HG03469 (cell line): ENCODE results near the gene CACNG4.

ENCODE experiments used
- ATAC-seq: cut with Tn5 transposase; IDR thresholded peaks from one replicate; pipeline ENCODE4 v1.9.1; 2021; ENCODE audit warnings: mild to moderate bottlenecking, moderate library complexity, moderate number of reproducible peaks; ENCODE audit not compliant: unreplicated experiment

The CACNG4 gene

DNA sequence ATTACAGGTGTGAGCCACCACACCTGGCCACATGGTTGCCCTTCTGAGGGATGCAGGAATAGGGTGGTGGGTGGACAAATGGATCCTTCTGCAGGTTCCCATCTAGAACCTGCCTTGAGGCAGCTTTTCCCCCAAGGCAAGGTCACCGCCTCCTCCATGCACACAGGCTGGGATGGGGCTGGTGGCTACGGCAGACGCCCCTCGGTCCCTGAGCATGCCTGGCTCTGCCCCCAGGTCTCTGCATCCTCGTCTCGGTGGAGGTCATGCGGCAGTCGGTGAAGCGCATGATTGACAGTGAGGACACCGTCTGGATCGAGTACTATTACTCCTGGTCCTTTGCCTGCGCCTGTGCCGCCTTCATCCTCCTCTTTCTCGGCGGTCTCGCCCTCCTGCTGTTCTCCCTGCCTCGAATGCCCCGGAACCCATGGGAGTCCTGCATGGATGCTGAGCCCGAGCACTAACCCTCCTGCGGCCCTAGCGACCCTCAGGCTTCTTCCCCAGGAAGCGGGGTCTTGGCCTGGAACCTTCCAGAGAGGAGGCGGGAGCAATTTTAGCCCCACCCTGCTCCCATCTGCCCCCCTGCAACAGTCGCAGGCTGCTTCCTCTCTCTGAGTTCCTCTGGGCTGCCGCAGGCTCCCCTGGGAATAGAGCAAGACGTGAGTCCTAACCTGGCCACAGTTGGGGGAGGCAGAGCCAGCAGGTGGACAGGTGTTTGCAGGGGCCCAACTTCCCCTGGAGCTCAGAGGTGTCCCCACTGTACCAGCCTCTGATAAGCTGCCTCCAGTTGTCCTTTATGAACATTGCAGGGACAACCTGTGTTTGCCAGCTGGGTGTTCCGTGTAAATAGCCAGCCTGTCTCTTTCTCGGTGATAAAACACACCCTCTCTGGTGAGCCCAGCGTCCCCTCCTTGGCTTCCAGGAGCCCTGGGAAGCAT lies 91.6 kb downstream of the CACNG4 start:
- no peak for ATAC-seq

DNA sequence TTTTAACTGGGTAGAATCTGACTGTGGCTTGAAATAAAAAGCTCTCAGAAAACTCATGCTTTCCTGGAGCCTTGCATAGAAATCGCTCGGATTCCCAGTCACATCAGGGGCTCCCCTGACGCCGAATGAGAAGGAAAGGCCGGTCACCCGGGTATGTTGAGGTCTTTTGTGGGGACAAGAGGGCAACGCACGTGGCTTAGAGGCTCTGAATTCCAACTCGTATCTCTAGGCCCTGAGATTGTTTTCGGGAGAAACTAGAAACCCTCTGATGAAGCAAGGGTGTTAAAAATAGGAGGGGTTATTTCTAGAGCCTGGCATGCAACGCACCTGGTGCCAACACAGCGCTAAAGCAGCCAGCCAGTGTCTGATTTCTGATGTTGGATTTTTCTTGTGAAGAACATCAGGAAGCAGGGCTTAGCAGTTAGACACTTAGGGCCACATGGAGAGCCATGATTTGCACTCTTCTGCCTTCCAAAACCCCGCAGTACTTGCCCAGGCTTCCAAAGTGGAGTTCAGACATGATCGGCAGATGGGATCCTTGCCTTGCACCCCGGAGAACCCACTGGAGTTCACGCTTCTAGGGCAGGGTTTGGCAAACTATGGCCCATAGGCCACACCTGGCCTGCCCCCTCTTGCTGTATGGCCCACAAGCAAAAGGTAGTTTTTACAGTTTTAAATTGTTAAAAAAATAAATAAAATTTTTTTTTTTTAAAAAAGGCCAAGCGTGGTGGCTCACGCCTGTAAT lies 92.4 kb downstream of the CACNG4 start:
- no peak for ATAC-seq

DNA sequence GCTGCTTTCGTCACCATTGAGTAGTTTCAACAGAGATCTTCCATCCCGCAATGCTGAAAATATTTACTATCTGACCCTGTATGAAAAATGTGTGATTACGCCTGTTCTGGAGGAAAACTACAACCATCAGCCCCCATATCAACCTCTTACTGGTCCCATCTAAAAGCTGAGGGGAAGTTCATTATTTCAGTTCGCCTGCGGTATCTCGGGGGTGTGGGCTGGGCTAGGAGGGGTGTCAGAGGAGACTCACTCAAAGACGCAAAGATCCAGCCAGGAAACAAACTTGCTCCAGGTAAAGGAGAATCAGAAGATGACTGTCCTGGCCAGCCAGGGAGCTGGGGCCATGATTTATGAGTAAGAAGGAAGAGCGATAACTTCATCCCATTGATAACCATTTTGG lies 93.5 kb downstream of the CACNG4 start:
- no peak for ATAC-seq

DNA sequence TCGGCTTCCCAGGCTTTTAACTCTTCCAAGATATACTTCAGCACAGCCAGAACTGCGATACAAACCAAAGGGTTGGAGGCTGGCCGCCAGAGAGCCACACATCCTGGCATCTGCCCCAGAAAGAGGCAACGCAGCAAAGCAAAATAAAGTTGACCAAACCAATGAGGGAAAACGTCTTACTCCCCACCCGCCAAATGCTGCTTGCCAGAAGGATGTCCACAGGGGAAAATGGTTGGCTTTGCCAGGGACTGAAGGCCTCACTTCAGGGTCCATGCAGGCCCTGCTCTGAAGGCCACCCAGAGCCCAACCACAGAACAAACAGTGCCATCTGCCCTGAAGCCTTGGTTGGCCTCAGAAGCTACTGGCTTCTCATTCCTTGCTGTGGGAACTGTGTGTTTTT lies 94.9 kb downstream of the CACNG4 start:
- ATAC-seq = no peak

DNA sequence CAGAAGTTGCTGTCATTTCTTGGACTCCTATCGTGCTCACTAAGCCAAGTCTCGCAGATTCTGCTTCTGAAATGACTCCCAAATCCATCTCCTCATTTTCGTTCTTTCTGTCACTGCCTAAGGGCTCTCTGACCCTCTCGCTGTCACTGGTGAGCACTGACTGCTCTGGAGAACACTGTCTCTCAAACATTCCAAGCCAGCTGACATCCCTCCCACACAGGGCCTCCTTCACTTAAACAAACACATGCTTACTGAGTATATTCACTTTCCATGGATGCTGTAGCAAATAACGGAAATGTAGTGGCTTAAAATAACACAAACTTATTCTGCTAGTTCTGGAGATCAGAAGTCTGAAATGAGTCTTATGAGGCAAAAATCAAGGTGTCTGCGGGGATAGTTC lies 98.6 kb downstream of the CACNG4 start:
- no peak for ATAC-seq

DNA sequence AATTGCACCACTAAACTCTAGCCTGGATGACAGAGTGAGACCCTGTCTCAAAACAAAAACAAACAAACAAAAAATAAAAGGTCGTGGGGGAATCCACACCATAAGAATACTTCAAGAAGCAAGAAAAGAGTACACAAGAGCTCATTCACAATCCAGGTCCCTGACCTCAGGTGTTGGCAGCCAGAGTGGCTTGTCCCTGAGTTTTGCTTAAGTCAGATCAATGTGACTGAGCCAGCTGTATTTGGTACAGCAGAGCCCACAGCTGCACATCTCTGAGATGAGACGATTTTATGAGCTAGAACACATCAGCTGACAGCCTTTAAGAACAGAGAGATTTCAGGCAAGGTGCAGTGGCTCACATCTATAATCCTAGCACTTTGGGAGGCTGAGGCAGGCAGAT lies 102.2 kb downstream of the CACNG4 start:
- no peak for ATAC-seq

DNA sequence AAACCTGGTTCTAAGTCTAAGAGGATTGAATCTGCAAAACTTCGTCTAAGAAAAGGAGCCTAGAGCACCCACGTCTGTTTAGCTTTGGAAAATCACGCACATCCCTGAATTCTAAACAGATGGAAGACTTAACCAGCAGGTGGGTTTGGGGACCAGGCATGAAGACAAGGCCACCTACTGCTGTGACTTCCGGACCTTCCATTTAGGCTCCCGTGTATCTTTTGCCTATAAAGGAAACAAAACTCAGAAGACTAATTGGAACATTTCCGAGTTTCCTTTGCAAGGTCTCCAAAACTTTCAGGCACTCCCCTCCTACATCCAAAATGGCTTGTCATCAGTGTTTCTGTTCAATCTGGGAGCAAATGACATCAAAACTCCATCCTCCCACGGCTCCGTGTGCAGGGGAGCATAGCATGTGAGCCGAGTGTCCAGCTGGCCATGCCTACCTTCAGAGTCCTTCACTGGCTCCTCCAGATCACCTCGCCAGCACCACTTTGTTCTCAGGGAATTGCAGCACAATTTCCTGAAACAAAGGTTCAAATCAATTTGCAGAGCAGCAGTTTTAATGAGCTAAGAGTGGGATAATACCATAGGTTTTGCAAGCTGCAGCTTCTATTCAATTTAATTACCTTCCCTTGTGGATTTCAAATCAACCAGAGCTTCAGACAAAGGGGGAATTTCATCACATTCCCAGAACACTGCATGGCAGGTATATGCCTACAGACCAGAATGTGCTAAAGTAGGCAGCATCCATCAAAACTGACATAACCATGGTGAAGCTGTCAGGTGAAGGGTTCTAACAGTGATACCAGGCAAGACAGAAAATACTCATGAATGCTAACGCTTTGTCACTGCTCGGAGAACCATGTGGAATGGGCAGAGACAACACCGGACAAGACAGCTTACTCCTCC lies 103.3 kb downstream of the CACNG4 start:
- ATAC-seq = no peak

DNA sequence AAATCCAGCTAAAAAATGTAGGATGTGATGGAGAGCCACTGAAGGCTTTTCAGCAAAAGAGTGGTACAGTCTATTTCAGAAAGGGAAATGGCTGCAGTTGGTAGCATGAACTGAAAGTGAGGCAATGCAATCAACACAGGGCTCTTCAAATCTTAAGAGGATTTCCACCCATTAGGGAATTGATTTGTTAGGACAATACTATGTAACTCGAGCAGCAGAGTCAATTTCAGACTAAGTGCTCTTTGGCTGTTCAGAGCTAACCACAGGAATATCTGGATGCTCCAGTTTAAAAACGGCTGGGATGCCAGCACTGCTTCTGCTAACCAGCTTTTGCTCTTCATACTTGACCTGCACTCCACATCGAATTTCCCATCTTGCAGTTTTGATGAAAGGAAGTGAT lies 104.5 kb downstream of the CACNG4 start:
- ATAC-seq = no peak

DNA sequence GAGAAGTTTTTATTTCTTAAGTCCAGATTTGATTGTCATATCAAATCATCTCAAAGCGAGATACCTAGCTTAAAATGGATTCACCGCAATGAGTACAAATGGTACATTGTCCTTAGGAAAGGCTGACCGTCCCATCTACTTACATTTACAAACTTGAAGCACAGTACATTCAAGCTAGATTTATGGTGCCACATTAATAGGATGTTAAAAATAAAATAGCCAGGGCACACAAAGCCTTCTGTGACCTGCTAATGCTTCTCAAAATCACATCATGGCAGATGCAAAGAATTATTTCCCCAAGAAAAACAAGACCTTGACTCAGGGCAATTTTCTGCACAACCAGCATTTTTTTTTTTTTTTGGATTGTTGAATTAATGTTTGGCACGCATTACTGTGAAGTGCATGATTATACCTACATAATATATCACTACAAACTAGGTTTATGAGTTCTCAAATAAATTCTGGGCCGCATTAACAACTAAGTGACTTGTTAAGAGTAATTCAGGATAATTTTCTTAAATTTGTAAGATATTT lies 105.2 kb downstream of the CACNG4 start:
- ATAC-seq = no peak

DNA sequence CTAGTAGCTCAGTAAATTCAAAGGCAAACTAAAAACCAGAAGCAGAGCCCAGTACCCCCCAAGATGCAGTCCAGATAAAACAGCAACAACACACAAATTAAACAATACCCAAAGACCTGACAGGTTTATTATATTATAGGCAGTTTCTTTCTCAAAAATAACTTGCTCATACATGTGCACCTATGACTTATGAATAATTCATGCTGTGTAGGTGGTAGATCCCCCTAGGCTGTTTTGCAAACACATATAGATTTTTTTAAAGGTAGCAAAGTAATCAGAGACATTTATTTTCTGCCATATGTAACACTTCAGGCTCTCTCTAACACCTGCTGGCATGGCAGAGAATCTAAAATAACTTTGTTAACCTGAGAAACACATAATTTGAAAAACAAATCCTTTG lies 107.1 kb downstream of the CACNG4 start:
- no peak for ATAC-seq

DNA sequence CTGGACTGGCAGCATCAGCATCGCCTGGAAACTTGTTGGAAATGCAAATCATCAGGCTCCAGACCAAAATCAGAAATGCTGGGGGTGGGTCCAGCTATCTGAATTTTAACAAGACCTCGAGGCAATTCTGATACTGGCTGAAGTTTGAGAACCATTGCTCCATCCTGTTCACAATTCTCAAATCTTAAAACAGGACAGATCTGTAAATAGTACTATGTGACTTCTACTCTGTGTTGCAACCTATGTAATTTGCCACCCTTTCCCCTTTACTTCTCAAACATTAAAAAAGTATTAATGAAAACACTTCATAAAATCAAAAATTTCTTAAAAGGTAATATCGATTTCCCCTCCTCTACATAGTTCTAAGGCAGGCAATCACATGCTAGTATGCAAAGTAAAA lies 108.4 kb downstream of the CACNG4 start:
- no peak for ATAC-seq

DNA sequence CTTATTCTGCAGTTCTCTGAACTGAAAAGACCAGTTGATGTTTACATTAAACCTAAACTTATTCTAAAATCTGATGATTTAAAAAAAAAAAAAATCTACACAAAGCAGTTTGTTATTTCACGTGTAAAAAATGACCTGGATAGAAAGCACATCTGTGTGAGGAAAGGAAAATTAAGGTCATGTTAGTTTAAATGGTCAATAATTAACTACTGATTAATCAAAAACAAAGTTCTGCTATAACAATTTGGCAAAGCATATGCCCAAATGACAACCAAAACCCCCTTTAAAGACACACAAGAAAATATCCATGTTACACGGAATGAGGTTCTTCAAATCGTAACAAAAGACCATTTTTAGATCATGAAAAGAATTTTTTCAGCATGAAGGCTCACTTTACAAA lies 110.3 kb downstream of the CACNG4 start:
- ATAC-seq = no peak

DNA sequence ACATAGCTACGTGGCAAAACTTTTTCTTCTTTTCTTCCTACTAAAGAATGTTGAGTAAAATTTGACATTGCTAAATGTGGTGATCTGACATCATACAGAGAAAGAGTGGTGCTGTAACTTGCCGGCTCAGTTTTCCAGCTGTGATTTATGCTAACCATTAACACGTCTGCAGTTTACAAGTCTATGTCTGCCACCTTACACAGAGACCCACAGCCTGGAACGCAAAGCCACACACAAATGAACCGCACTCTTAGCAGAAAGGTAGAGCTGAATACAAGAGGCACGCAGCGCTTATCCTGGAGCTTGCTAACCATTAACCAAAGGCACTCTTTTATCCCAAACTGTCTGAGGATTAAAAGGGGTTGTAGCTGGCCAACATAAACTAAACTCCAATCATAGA lies 111.8 kb downstream of the CACNG4 start:
- ATAC-seq = no peak

DNA sequence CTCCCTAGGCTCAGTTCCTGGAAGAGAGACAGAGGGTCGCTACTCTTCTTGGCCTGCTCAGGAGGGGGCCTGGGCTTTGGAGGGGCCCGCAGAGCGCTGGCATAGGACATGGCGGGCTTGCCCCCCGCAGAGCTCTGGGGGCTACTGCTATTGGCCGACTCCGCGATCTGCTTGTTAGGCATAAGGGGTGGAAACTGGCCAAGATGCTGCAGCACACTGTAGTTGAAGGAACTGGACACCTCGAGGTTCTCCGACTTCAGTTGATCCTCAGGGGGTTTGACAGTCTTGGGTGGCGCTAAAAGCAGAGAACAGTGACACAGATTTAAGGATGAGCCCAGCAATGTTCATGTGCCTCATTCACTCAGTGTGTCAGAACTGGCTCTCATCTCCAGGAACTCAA lies 113.8 kb downstream of the CACNG4 start:
- no peak for ATAC-seq

DNA sequence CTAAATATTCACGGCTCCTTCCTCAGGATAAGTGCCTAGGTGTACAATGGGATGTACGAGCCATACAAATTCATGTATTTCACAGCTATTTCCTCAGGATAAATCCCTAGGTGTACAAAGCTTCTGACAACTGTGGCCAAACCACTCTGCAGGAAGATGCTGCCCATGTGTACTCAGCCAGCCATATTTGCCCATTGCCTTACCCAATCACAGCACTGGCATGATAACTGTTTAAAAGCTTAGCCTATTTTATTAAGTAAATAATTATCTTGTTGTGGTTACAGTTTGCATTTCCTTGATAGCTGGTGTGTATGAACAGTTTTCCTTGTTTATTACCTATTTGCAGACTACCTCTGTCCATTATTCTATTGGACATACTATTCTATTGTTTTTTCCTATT lies 115.0 kb downstream of the CACNG4 start:
- ATAC-seq = no peak

DNA sequence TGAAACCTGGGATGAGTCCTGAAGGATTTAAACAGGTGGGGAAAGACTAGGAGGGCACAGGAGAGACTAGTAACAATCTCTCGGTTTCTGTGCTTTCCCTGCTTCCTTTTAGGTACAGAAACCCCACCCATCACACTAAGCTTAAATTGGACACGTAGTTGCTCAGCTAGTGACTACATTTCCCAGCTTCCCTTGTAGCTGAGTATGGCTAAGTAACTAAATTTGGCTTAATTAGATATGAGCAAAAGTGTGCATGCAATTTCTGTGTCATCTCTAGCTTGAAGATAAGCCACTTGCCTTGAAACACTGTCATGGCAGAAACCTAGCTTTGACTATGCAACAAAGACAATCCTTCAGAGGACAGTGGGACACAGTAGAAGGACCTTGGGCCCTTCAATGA lies 116.3 kb downstream of the CACNG4 start:
- ATAC-seq = no peak

DNA sequence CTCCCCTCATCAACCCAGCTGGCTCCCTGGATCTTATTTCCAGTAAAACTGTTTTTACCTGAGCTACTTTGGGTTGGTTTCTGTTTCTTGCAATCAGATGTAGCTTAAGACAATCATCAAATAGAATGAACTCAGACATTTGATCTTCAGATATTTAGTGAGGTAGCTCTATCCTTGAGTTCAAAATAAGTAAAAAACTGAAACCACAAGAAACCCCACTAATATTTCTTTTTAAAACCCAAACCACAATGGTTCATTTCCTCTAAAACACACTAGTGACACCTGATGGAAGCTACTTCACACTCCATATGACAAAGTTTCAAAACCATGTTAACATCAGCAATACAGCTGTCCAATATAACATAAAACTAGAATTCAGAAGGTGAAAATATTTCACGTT lies 117.6 kb downstream of the CACNG4 start:
- no peak for ATAC-seq
